GM19043 (cell line): ENCODE measurements around the gene CNIH3.
"Not testable (repeated sequence)": the region's sequence is repeated elsewhere in the genome, so short reads cannot be mapped to it uniquely, and the experiment has no call there.

Source experiments
- ATAC-seq: cut with Tn5 transposase; IDR thresholded peaks from one replicate; pipeline ENCODE4 v1.9.1; 2021; ENCODE audit warnings: low read depth; ENCODE audit not compliant: unreplicated experiment

The CNIH3 gene

DNA sequence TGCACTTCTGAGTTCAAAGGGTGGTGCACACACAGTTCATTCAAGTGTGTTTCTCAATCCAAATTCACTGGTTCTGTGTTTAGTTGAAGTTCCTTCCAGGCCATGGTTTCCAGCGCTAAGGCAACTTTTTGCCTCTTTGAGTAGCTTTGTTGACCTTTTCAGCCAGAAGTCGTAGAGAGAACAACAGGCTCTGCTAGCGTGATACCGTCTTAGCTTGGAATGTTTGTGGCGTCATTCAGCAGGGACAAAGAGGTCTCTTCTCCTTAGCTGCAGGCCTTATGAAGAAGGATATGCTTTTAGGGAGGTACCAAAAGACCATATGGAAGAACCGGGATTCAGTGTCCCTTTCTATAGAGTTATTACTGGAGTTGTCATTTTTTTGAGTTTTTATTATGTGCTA is 65.7 kb downstream of the CNIH3 start:
- no peak for ATAC-seq

DNA sequence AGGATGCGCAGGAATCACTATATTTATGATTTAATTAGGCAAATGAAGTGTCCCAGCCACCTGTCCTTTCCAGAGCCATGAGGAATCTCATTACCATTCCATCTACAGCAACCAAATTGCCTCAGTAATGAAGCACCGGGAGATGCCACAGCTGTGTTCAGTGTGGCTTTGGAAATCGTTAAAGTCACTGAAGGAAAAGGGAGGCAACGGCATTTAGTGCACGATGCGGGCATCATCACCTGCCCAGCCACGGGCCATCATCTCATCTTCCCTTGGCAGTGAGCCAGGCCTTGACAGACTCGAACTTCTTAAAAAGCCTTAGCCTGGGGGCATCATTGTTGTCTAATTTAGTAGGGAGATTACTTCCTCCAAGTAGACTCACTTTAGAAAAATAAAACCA is 67.8 kb downstream of the CNIH3 start:
- no peak for ATAC-seq

DNA sequence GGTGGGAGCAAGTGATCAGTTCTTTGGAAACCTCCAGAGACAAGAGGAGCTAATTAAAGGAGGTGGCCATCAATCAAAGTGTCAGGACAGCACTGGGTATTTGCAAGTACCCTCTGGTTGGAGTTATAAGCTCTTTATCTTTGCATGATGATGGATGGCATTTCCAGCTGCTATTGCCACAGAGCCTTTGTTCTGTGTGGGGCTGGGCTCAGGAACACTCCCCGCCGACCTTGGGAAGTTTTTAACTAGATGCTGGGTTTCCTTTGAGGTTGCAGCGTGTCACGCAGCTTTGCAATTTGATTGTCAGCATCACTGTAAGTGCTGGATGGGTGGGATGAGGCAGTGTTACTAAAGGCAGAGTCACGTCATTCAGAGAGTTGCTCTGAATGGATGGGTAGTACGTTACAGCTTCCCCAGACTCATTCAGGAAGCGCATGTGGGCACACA is 68.9 kb downstream of the CNIH3 start:
- no peak for ATAC-seq

DNA sequence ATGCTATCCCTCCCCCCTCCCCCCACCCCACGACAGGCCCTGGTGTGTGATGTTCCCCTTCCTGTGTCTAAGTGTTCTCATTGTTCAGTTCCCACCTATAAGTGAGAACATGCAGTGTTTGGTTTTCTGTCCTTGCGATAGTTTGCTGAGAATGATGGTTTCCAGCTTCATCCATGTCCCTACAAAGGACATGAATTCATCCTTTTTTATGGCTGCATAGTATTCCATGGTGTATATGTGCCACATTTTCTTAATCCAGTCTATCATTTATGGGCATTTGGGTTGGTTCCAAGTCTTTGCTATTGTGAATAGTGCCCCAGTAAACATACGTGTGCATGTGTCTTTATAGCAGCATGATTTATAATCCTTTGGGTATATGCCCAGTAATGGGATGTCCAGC is 70.0 kb downstream of the CNIH3 start:
- ATAC-seq, result not testable (repeated sequence)

DNA sequence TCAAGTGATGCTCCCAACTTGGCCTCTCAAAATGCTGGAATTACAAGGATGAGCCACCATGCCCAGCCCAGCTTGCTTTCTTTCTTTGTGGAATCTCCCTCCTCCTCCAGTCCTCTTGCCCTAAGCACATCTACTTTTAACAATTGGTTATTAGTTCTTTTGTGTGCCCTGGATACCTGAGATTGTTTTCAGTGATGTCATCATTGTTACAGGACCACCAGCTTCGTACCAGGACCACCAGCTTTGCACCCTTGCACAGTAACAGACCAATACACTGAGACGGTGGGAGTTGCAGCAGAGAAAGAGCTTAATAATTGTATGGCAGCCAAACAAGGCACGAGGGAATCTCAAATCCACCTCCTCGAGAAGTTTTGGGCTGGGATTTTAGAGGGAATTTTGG is 71.3 kb downstream of the CNIH3 start:
- ATAC-seq, result no peak

DNA sequence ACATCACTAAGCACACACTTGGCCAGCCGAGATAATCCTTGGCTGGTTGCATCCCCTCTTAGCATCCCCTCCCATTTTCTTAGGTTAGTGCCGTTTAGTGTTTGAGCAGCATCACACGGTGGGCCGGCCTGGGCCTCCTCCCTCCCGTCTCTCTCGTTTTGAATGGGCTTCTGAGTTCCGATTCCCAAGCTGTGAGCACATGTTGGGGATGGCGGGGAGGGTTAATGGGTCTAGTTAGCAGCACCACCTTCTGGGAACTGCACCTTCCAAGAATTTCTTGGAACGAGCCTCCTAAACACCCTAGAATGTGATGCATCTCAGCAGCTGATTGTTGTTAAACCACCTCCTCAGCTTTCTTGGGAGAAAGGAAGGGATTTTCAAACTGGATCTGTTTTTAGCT is 73.3 kb downstream of the CNIH3 start:
- no peak for ATAC-seq

DNA sequence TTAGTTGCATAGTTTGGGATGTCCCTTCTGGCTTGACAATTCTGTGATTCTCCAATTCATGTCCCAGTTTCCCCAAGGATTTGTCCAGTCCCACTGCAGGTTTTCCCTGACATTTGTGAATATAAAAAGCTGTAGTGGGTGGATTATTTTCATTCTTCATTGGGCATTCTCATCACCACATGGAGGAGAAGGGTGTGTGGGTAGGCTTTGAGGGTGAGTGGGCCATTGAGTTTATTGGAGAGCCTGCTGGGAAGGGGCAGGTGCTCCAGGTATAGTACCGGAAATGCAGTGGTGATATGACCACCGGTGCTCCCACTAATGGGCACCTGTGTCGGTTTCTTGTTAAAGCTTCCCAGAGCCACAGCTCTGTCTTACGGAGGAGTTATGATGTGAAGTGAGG is 74.5 kb downstream of the CNIH3 start:
- ATAC-seq, result no peak

DNA sequence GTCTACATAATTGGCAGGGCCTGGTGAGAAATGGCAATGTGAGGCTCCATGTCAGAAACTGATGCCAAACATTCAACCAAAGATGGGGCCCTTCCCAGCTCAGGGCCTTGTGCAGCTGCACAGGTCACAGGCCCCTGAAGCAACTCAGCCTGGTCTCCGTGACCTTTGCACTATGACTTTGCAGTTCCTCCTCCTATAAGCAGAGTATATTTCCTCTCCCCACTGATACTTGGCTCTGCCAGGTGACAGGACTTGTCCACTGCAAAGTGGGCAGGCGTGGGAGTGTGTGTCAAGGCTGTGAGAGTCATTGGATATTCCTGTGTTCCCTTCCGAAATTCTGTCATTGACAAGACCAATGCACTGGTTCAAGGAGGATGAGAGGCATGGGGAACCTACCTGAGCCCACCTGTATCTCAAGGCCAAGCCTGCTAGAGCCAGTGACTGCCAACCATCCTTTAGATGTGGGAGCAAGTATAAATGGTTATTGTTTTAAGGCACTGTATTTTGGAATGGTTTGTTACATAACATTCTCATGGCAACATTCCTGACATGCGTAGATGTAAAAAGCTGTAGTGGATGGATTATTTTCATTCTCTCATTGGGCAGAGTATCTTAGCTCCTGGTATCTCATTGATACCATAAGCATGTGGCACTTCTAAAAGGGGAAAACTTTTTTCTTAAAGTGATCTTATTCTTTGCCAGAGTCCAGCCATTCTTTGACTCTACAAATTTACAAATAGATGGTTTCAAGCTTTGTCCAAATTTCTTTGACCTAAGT is 75.2 kb downstream of the CNIH3 start:
- ATAC-seq, result no peak

DNA sequence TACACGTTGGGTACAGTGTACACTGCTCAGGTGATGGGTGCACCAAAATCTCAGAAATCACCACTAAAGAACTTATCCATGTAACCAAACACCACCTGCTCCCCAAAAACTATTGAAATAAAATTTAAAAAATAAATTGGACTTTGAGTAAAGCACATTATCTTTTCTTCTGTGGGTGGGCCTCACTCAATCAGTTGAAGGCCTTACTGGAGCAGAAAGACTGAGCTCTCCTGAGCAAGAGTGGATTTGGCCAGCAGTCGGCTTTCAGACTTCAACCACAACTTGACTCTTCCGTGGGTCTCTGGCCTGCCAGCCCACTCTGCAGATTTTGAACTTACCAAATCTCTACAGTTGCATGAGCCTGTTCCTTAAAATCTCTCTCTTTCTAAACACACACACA is 78.9 kb downstream of the CNIH3 start:
- no peak for ATAC-seq

DNA sequence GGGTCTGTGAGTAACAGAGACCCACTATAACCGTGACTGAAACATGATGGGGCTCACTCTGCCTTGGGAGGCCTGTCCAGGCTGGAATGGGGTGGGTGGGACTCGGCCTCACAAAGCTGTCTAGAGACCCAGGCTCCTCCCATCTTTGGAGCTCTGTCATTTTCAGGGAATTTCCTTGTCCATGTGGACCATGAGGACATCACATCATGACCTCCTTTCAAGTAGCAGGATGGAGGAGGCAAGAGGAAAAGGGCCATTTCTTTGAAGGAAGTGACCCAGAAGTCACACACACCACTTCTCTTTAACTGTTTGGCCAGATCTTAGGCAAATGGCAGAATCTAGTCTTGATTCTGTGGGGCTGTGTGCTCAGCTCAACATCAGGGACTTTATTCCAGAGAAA is 79.9 kb downstream of the CNIH3 start:
- no peak for ATAC-seq

DNA sequence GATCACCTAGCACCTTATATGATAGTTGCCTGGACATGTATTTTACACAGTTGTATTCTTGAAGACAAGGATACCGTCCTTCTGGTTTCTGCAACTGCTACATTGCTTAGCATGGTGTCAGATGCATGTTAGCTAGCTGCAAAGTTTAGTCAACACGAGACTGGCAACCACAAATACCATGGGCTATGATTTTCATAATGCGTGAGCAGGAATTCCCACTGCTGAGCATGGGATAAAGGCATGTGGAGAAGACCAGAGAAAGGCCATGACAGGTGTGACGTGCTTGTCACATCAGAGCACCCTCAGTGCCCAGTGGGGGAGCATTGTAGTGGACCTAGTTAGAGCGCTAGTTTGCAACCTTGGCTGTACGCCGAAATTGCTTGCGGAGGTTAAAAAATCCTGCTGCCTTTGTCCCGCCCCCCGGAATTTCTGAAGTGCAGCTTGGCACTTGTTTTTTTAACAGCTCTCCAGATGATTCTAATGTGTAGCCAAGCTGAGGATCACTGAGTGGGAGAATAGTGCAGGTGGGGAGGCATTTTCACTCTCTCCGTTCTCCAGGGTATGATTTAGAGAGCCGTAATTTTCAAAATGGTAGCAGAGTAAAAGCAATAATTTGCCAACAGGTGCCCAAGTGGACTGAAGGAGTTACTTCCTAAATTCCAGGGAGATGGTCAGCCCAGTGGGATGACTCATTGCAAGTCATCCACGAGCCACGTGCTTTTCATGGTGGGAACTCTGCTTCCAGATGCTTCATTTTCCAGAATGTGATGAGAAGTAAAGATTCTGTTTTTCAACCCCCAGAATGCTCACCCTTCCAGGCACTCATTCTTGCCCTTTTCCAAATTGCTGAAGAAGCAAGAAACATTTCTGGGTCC is 81.0 kb downstream of the CNIH3 start:
- no peak for ATAC-seq

DNA sequence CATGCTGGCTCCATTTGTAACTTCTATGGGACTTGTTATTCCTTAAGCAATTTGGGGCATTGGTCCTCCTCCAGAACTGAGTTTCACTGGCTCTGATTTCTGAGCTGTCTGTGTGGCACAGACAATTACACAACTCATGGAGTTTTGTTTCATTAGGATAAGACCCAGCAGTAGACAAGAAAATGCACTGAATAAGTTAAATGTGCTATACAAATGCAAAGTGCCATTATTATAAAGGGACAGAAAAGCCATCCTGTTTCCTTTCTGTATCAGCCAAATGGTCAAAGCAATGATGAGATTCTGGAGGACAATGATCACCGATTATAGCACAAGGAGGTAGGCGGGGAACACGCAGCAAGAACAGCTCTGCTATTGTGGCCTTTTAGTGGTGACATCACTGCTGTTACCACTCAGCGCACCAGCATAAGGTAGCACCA is 81.9 kb downstream of the CNIH3 start:
- ATAC-seq, result no peak

DNA sequence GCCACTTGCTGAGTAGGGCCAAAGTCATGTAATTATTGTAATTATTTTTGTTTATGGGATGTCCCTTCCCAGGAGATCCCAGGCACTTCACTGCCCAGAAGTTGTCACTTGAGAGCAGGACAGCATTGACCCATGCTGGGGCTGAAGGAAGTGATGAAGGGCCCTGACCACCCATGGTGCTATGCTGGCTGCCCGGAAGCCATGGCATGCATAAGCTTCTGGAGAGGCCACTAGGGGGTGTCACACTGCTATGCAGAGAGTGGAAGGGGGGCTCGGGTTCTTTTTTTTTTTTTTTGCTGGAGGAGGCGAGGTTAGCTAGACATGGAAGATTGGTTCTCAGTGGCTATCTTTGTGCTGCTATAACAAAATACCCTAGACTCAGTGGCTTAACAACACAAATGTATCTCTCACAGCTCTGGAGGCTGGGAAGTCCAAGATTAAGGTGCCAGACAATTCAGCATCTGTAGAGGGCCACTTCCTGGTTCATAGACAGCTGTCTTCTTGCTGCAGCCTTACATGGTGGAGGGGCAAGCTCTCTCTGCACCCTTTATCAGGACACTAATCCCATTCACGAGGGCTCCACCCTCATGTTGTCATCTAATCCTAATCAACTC is 84.9 kb downstream of the CNIH3 start:
- no peak for ATAC-seq

DNA sequence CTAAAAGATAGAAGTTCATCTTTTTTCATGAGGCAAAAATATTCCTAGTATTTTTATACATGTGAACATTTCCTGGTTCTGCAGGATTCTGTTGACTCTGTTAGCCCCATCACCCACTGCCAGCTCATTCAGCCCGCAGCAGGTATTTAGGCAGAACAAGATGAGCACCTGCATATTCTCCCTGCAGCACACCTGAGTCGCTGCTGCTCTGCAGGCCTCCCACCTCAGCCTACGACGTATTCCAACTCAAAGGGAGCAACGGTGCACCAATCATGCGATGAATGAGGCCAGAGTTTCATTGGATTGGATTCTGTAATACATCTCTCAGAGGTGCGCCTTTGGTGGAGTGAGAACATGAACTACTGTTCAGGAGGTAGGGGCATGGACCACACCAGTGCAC is 87.6 kb downstream of the CNIH3 start:
- ATAC-seq, result no peak

DNA sequence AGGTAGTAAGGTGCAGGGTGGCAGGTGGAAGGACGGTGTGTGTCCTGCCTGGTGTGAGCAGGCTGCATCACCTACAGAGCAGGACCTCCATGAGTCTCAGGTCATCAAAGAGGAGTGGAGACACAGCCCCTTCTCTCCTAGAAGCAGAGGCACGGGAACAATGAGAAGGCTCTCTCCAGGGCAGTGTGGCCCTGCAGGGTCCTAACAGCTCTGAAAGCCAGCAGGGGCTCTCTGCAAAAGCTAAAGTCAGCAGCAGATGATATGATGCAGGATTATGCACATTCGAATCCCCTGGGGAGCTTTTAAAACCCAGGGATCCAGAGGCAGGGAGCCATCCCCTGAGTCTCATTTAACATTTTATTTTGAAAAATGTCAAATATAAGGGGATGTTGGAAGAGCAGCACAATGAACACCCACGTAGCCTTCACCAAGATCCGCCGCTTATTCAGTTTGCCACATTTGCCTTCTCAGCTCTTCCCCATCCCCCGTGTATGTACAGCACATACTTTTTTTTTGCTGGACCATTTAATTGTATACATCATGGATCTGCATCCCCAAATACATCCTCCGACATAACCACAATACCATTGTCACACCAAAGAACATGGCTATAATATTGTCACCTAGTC is 88.1 kb downstream of the CNIH3 start:
- no peak for ATAC-seq

DNA sequence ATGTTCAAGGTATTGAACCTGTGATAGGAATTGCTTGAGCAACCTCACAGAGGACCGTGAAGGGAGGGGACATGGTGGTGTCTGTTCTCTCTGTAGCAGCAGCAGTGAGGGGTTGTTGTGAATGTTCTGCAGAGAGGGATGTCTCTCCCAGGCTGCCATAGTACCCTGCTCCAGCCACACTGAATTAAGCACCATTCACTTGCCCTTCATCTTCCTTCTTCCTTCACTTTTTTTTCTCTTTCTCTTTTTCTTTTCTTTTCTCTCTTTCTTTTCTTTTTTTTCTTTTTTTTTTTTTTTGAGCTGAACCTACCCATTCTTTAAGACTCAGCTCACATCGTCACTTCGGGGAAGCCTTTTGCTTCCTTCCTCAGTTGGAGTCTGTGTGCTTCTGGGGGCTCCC is 89.5 kb downstream of the CNIH3 start:
- ATAC-seq, result no peak

DNA sequence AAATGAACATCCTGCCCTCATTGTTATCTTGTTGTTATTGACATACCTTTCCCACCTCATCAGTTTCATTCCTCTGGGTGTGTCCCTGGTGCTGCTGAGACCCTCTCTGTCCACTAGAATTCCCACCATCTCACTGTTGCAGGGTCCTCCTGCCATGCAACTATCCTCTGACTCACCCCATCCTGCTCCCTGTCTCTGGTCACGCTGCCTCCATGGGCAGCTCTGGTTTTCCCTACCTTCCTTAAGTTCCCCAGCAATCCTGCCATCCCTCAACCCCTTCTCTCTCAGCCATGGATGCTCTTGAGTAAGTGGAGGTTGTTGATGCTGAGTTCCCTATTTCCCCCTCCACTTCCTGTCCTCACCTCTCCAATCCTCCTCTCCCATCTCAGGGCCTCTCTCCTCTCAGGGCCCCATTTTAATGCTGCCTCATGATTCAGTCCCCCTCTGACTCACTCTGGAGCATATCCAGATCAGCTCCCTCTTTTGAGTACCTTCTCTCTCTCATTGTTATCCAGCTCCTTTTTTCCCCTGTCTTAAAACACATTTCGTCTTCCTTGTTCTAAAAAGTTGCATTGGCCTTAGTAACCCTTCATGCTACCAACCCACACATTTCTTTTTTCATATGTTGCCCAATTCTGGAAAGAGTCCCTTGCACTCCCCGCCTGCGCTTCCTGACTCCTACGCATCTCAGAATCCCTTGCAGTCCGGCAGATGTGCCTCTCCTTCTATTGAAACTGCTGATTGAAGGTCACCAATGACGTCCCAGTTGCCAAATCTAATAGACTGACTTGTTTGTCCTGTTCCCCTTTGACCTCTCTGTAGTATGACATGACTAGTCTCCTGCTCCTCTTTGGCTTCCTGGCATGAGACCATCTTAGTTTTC is 92.0 kb downstream of the CNIH3 start:
- no peak for ATAC-seq

DNA sequence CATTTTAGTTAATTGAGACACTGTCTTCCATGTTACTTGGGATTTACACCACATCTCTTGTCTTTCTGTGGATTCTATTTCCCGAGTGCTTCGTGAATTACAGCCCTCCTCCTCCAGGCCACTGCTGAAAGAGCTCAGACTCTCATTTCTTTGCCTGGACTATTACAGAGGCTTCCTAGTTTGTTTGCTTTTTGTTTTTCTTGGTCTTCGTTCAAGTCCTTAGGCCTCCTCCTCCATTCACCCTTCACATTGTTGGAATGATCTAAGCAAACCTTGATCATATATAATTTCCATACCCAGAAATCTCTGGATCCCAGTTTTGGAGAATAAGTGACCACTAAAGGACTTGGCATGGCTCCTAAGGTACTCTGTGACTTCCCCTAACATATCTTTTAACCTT is 94.1 kb downstream of the CNIH3 start:
- ATAC-seq, result no peak

DNA sequence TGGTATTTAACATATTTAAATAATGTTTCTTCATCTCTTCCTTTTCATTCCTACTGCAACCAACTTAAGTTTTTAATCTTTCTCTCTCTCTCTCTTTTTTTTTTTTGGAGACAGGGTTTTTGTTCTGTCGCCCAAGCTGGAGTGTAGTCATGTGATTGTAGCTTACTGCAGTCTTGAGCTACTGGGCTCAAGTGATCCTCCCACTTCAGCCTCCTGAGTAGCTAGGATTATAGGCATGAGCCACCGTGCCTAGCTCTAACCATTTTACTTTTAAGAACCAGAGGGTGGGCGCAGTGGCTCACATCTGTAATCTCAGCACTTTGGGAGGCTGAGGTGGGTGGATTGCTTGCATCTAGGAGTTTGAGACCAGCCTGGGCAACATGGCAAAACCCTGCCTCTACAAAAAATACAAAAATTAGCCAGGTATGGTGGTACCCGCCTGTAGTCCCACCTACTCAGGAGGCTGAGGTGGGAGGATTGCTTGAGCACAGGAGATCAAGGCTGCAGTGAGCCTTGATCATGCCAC is 95.2 kb downstream of the CNIH3 start:
- ATAC-seq, result not testable (repeated sequence)

DNA sequence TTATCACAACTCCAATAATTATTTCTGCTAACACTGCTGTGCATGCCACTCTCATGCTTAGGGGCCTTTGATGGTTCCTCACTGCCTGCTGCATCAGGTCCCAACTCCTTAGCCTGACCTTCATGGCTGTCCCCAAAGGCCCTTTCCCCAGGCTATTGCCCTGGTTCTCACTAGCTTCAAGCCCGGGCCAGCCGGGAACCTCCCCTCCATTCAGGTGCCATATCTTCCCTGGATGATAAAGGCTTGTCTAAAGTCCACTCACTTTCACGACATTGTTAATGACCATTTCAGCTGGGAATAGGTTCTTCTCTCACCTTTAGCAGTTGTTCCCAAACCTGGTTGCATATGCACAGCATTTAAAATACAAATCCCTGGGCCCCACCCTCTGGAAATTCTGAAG is 95.8 kb downstream of the CNIH3 start:
- no peak for ATAC-seq
